Neutrophil (primary cell): Measurements from ENCODE around the gene CCDC190.

Experiments
- H3K27ac ChIP-seq: fragments of 200-600 bp; sonication (generic); 2 replicates; pipeline ENCODE4 v1.5.1; 2016; ENCODE audit warnings: mild to moderate bottlenecking, moderate library complexity
- H3K27me3 ChIP-seq: fragments of 200-600 bp; sonication (generic); 2 replicates; pipeline ENCODE4 v1.6.0; 2016; ENCODE audit warnings: mild to moderate bottlenecking
- H3K36me3 ChIP-seq: fragments of 200-600 bp; sonication (generic); 2 replicates; pipeline ENCODE4 v1.5.1; 2017
- H3K4me1 ChIP-seq, 2 experiments: fragments of 200-600 bp in 1 of 2; sonication (generic) in 1 of 2; 1 replicate in 1 of 2; 2 replicates in 1 of 2; pipeline versions ENCODE4 v1.5.1 to v1.6.1; 2013 to 2016; ENCODE audit warnings: low read depth in 1 of 2, low read length in 1 of 2, mild to moderate bottlenecking in 1 of 2, moderate library complexity in 1 of 2; ENCODE audit not compliant: control insufficient read depth in 1 of 2, insufficient read depth in 1 of 2
- H3K4me3 ChIP-seq, 2 experiments: fragments of 200-600 bp in 1 of 2; sonication (generic) in 1 of 2; 1 replicate in 1 of 2; 2 replicates in 1 of 2; pipeline ENCODE4 v1.5.1; 2013 to 2016; ENCODE audit warnings: low read depth in 1 of 2, low read length in 1 of 2, mild to moderate bottlenecking in 1 of 2, moderate library complexity in 1 of 2
- H3K9me3 ChIP-seq: fragments of 200-600 bp; sonication (generic); 2 replicates; pipeline ENCODE4 v1.5.1; 2016
- CTCF ChIP-seq: fragments of 200-600 bp; sonication (generic); IDR thresholded peaks from 2 replicates; pipeline ENCODE4 v1.5.1; 2016; ENCODE audit warnings: antibody characterized with exemption

Gene CCDC190

DNA sequence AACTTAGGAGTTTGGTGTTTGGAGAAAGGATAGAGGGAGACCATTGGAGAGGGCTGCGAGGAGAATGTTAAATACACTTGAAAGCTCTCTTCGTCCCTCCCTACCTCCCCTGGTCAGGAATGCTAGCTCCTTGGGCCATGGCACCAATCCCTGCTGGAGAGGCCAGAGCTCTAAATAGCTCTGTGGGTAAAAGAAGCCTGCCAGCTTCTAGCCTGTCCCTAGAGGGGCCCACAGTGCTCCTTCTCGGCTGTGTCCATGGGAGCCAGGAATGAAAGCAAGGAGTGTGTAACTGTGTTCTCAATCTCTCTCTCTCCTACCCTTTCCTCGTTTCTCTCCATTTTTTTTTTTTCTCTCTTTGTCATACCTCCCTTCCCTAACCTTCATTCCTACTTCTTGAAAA is at the start of gene CCDC190:
TSS of gene CCDC190 (minus strand) at position 75 of the 400 bp plus-strand sequence. CDS start 1,529 bp downstream, outside the sequence.
- no peaks in the 10 kb centered on the region for H3K36me3 ChIP-seq
- H3K4me3 ChIP-seq: no peak within 1 kb of the TSS
- TF ChIP-seq CTCF: no peak
- no peak within 1 kb of the TSS for H3K27ac ChIP-seq
- peaks cover 31% of the 10 kb centered on the region for H3K27me3 ChIP-seq
- H3K9me3 ChIP-seq: no peaks in the 10 kb centered on the region
- no peaks in the 10 kb centered on the region for H3K4me1 ChIP-seq

DNA sequence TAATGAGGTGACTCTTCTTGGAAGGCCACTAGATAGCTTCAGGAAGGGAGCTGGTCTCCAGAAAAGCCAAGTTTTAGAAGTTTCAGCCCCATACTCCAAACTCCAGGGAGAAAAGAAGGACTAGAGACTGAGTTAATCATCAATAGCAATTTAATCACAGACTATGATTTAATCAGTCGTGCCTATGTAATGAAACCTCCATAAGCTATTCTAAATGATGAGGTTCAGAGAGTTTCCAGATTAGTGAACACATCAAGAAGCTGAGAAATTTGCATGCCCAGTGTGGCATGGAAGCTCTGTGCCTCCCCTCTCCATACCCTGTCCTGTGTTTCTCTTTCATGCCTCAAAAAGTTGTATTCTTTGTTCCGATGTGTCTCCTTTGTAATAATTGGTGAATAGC is 49.2 kb upstream of the CCDC190 start:
- H3K36me3 ChIP-seq: no peaks in the 10 kb centered on the region
- peaks cover 7% of the 10 kb centered on the region for H3K27me3 ChIP-seq
- TF ChIP-seq CTCF: no peak
- no peaks in the 10 kb centered on the region for H3K4me1 ChIP-seq
- no peak overlapping the region for H3K4me3 ChIP-seq
- no peaks in the 10 kb centered on the region for H3K9me3 ChIP-seq
- no peak overlapping the region for H3K27ac ChIP-seq

- Histone ChIP-seq H3K9me3 (no peaks in the 10 kb centered on the region), H3K27ac (no peak overlapping the region), H3K36me3 (no peaks in the 10 kb centered on the region), H3K27me3 (peaks cover 7% of the 10 kb centered on the region), H3K4me1 (no peaks in the 10 kb centered on the region), H3K4me3 (no peak overlapping the region)
- TF ChIP-seq CTCF: no peak
These were observed 47.8 kb upstream of the CCDC190 start for GRCh38 chr1:162908780-162909179.

GRCh38 chr1:162908236-162908635 is 47.3 kb upstream of the CCDC190 start:
- Histone ChIP-seq H3K27ac (no peak overlapping the region), H3K27me3 (peaks cover 7% of the 10 kb centered on the region), H3K9me3 (no peaks in the 10 kb centered on the region), H3K4me3 (no peak overlapping the region), H3K36me3 (no peaks in the 10 kb centered on the region), H3K4me1 (no peaks in the 10 kb centered on the region)
- no peak for TF ChIP-seq CTCF

DNA sequence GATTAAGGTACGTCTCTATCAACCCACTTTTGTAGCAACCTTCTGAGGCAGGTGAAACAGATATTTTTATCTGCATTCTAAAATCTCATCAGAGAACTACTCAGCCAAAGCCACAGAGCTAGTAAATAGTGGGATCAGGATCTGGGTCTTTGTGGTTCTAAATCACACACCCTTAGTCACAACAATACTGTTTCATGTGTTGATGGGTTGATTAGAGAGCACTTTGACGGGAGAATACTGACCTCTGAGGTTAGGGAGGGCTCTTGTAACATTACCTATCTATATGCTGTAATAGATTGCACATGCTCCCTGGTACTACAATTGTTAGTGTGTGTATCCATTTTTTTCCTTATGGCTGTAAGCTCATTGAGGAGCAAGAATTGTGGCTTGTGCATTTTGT is 45.5 kb upstream of the CCDC190 start:
- Histone ChIP-seq H3K36me3 (no peaks in the 10 kb centered on the region), H3K27ac (no peak overlapping the region), H3K4me3 (no peak overlapping the region), H3K4me1 (no peaks in the 10 kb centered on the region), H3K27me3 (peaks cover 18% of the 10 kb centered on the region), H3K9me3 (no peaks in the 10 kb centered on the region)
- TF ChIP-seq CTCF: no peak
